Astrocyte (in vitro differentiated cells and primary cell): ENCODE results near the gene FMO1. TPM values are rescaled to one million over a fixed set of nuclear protein-coding genes. Genes with fewer than 3 reads are reported as not detected.
"Not testable (repeated sequence)": the region's sequence is repeated elsewhere in the genome, so short reads cannot be mapped to it uniquely, and the experiment has no call there.

Experiments
- DNase-seq: peaks from one replicate; pipeline ENCODE4 v3.0.0-alpha.2; 2010; ENCODE audit warnings: low read depth
- FAIRE-seq: peaks from 2 replicates; lab custom pipeline; 2011; peaks lifted over from hg19 to GRCh38; lab: Jason Lieb, UNC
- H2AFZ ChIP-seq: 2 replicates; pipeline ENCODE4 v1.6.0; 2012; ENCODE audit warnings: low read depth, low read length, inconsistent platforms
- H3K27ac ChIP-seq: 2 replicates; pipeline ENCODE4 v1.5.1; 2011; ENCODE audit warnings: low read depth, low read length, inconsistent platforms
- H3K27me3 ChIP-seq: 2 replicates; pipeline ENCODE4 v1.6.0; 2011; ENCODE audit warnings: low read length, inconsistent platforms; ENCODE audit not compliant: insufficient read depth
- H3K36me3 ChIP-seq: 2 replicates; pipeline ENCODE4 v1.5.1; 2011; ENCODE audit warnings: low read length, inconsistent platforms; ENCODE audit not compliant: insufficient read depth
- H3K4me1 ChIP-seq: 2 replicates; pipeline ENCODE4 v1.5.1; 2011; ENCODE audit warnings: low read length, inconsistent platforms; ENCODE audit not compliant: insufficient read depth
- H3K4me2 ChIP-seq: 2 replicates; pipeline ENCODE4 v1.6.0; 2012; ENCODE audit warnings: low read length, inconsistent platforms
- H3K4me3 ChIP-seq: 2 replicates; pipeline ENCODE4 v1.5.1; 2011; ENCODE audit warnings: low read depth, mild to moderate bottlenecking, low read length, inconsistent platforms; ENCODE audit not compliant: insufficient read depth
- H3K79me2 ChIP-seq: 2 replicates; pipeline ENCODE4 v1.6.0; 2012; ENCODE audit warnings: mild to moderate bottlenecking, low read length, inconsistent platforms; ENCODE audit not compliant: insufficient read depth
- H3K9ac ChIP-seq: 2 replicates; pipeline ENCODE4 v1.6.0; 2012; ENCODE audit warnings: mild to moderate bottlenecking, low read length, inconsistent platforms
- H3K9me3 ChIP-seq: 2 replicates; pipeline ENCODE4 v1.5.1; 2012; ENCODE audit warnings: low read depth, mild to moderate bottlenecking, low read length, inconsistent platforms; ENCODE audit not compliant: insufficient read depth
- H4K20me1 ChIP-seq: 2 replicates; pipeline ENCODE4 v1.6.0; 2012; ENCODE audit warnings: low read length, inconsistent platforms; ENCODE audit not compliant: insufficient read depth
- H3K27ac Mint-ChIP-seq: one replicate; pipeline ENCODE4 v1.8.0; 2021; ENCODE audit warnings: mild to moderate bottlenecking, mixed read lengths; ENCODE audit not compliant: unreplicated experiment
- H3K27me3 Mint-ChIP-seq: one replicate; pipeline ENCODE4 v1.8.0; 2021; ENCODE audit warnings: low read depth, mixed read lengths; ENCODE audit not compliant: unreplicated experiment
- H3K36me3 Mint-ChIP-seq: one replicate; pipeline ENCODE4 v1.8.0; 2021; ENCODE audit warnings: low read depth, mixed read lengths; ENCODE audit not compliant: unreplicated experiment
- H3K4me1 Mint-ChIP-seq: one replicate; pipeline ENCODE4 v1.8.0; 2021; ENCODE audit warnings: low read depth, mixed read lengths; ENCODE audit not compliant: unreplicated experiment
- H3K4me3 Mint-ChIP-seq: one replicate; pipeline ENCODE4 v1.8.0; 2021; ENCODE audit warnings: mild to moderate bottlenecking, moderate library complexity, mixed read lengths; ENCODE audit not compliant: unreplicated experiment
- H3K9me3 Mint-ChIP-seq: one replicate; pipeline ENCODE4 v1.8.0; 2021; ENCODE audit warnings: mild to moderate bottlenecking, mixed read lengths; ENCODE audit not compliant: unreplicated experiment
- EZH2 ChIP-seq: IDR thresholded peaks from 2 replicates; pipeline ENCODE4 v1.6.1; 2012; ENCODE audit warnings: mild to moderate bottlenecking, low read length, inconsistent platforms; ENCODE audit not compliant: insufficient read depth
- total RNA-seq: library from RNA; stranded (reverse); gene quantifications from 2 replicates; pipeline ENCODE4 v1.2.1, GENCODE V29; 2021
- TF ChIP-seq, protein P1 (sequence below): IDR thresholded peaks from 2 replicates; pipeline ENCODE4 v1.5.1; 2011; ENCODE audit warnings: low read depth, mild to moderate bottlenecking, inconsistent platforms, low read length, moderate library complexity; ENCODE audit not compliant: insufficient read depth

Gene FMO1
- total RNA-seq, 1 donor from 2014 or later, result not detected

DNA sequence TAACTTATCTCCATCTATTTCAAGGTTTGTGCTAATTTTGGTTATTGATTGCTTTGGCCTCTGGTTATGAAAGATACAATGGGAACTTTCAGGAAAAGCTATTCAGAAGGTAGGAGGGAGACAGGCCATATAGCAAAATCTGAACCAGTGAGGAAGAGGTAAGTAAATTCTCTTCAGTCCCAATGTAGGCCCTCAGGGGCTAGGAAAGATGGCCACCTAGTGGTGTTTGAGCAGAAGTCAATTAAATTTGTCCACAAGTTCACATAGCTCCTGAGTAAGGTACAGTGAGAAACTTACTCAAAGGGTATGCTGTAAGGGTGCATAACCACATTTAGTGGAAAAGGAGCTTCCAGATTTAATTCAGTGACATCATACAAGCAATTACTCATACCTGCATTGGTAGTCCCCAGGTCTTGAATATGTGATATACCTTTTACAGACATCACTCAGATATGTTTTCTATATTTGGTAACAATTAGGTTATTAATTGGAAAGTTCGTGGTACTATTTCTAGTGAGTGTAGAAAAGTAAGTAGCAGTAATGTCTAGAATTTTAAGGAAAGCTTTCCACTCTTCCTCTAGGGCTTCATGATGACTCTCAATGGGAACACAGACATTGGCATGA lies 21.4 kb upstream of the FMO1 start:
- peaks cover 2% of the 10 kb centered on the region for H3K27me3 Mint-ChIP-seq
- H2AFZ ChIP-seq, result no peak overlapping the region

DNA sequence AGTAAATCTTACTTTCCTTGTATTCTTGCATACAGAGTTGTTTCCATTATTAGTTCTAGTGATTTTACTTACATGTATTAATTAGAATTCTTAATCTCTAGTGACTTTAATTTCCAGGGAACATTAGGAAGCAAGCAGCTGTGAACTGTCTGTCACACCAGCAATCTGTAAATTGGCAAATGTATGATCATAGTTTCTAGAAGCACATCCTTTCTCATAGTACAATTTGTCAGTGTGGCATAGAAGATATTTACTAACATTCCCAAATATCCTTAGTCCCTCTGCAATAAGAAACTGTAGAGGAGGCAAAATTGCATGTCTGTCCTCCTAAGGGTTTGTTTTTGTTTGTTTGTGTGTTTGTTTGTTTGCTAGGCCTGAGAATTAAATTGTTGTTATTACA lies 17.0 kb upstream of the FMO1 start:
- H3K79me2 ChIP-seq, result no peaks in the 10 kb centered on the region
- no peaks in the 10 kb centered on the region for H3K9me3 ChIP-seq
- no peak for TF ChIP-seq EZH2
- H3K27me3 Mint-ChIP-seq, result peaks cover 2% of the 10 kb centered on the region
- DNase-seq (no peak), FAIRE-seq (no peak)
- no peaks in the 10 kb centered on the region for H3K36me3 Mint-ChIP-seq
- no peaks in the 10 kb centered on the region for H3K4me1 Mint-ChIP-seq
- no peaks in the 10 kb centered on the region for H4K20me1 ChIP-seq
- H2AFZ ChIP-seq, result no peak overlapping the region
- H3K9me3 Mint-ChIP-seq, result peaks cover 3% of the 10 kb centered on the region
- H3K27me3 ChIP-seq, result no peaks in the 10 kb centered on the region
- H3K27ac Mint-ChIP-seq, result no peak overlapping the region
- no peak overlapping the region for H3K9ac ChIP-seq
- no peaks in the 10 kb centered on the region for H3K4me1 ChIP-seq
- H3K27ac ChIP-seq, result no peak overlapping the region
- no peaks in the 10 kb centered on the region for H3K36me3 ChIP-seq
- H3K4me2 ChIP-seq, result no peak overlapping the region
- H3K4me3 ChIP-seq, result no peak overlapping the region
- no peak overlapping the region for H3K4me3 Mint-ChIP-seq

More for the DNA sequence above, 21.4 kb upstream of the FMO1 start:
- H3K9ac ChIP-seq, result no peak overlapping the region
- no peak overlapping the region for H3K4me2 ChIP-seq
- H3K4me3 Mint-ChIP-seq, result no peak overlapping the region
- no peak overlapping the region for H3K27ac Mint-ChIP-seq
- no peaks in the 10 kb centered on the region for H4K20me1 ChIP-seq
- H3K27me3 ChIP-seq, result no peaks in the 10 kb centered on the region
- H3K36me3 Mint-ChIP-seq, result no peaks in the 10 kb centered on the region
- peaks cover 16% of the 10 kb centered on the region for H3K4me1 Mint-ChIP-seq
- H3K4me3 ChIP-seq, result no peak overlapping the region
- H3K9me3 Mint-ChIP-seq, result no peaks in the 10 kb centered on the region
- H3K27ac ChIP-seq, result no peak overlapping the region
- FAIRE-seq, result peak; percentile 68
- no peaks in the 10 kb centered on the region for H3K36me3 ChIP-seq
- TF ChIP-seq, protein P1, sequence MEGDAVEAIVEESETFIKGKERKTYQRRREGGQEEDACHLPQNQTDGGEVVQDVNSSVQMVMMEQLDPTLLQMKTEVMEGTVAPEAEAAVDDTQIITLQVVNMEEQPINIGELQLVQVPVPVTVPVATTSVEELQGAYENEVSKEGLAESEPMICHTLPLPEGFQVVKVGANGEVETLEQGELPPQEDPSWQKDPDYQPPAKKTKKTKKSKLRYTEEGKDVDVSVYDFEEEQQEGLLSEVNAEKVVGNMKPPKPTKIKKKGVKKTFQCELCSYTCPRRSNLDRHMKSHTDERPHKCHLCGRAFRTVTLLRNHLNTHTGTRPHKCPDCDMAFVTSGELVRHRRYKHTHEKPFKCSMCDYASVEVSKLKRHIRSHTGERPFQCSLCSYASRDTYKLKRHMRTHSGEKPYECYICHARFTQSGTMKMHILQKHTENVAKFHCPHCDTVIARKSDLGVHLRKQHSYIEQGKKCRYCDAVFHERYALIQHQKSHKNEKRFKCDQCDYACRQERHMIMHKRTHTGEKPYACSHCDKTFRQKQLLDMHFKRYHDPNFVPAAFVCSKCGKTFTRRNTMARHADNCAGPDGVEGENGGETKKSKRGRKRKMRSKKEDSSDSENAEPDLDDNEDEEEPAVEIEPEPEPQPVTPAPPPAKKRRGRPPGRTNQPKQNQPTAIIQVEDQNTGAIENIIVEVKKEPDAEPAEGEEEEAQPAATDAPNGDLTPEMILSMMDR, result peak; percentile 75
- TF ChIP-seq EZH2, result no peak
- H3K4me1 ChIP-seq, result peaks cover 6% of the 10 kb centered on the region
- no peaks in the 10 kb centered on the region for H3K9me3 ChIP-seq
- no peaks in the 10 kb centered on the region for H3K79me2 ChIP-seq
- peak; percentile 57 for DNase-seq

DNA sequence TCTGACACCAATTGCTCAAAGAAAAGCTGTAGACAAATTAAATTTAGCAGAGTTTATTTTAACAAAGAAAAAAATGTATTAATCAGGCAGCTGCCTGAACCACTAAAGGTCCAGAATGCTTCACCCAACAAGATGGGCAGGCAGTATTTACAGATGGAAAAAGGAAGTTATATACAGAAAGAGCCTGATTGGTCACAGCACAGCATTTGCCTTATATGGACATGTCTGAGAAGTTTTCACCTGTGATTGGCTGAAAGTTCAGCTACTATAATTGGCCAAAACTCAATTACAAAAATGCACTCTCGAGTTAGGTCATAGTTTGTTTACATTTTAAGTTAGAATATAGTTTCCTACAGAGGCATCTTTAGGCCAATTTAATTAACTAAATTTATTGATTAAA lies 15.1 kb upstream of the FMO1 start:
- H3K4me1 ChIP-seq, result no peaks in the 10 kb centered on the region
- peaks cover 3% of the 10 kb centered on the region for H3K9me3 Mint-ChIP-seq
- no peak for DNase-seq
- no peak overlapping the region for H3K4me3 ChIP-seq
- no peaks in the 10 kb centered on the region for H3K27me3 ChIP-seq
- H2AFZ ChIP-seq, result no peak overlapping the region
- no peaks in the 10 kb centered on the region for H3K36me3 Mint-ChIP-seq
- no peak for TF ChIP-seq EZH2
- TF ChIP-seq, protein P1, result no peak
- H3K79me2 ChIP-seq, result no peaks in the 10 kb centered on the region
- H3K9me3 ChIP-seq, result no peaks in the 10 kb centered on the region
- H3K4me1 Mint-ChIP-seq, result no peaks in the 10 kb centered on the region
- no peak overlapping the region for H3K4me2 ChIP-seq
- FAIRE-seq, result no peak
- H3K27ac ChIP-seq, result no peak overlapping the region
- H4K20me1 ChIP-seq, result no peaks in the 10 kb centered on the region
- H3K36me3 ChIP-seq, result no peaks in the 10 kb centered on the region
- H3K9ac ChIP-seq, result no peak overlapping the region
- H3K27ac Mint-ChIP-seq, result no peak overlapping the region
- H3K4me3 Mint-ChIP-seq, result no peak overlapping the region
- H3K27me3 Mint-ChIP-seq, result peaks cover 2% of the 10 kb centered on the region

DNA sequence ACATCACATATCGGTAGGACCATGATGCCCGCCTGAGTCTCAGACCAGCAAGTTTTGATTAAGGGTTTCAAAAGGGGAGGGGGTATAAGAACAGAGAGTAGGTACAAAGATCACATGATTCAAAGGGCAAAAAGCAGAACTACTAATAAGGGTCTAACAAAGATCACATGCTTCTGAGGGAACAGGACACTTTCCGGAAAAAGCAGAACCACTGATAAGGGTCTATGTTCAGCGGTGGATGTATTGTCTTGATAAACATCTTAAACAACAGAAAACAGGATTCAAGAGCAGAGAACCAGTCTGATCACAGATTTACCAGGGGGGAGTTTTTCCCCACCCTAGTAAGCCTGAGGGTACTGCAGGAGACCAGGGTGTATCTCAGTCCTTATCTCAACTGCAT lies 12.1 kb upstream of the FMO1 start:
- H3K4me2 ChIP-seq, H3K4me3 Mint-ChIP-seq, H3K79me2 ChIP-seq, H3K4me1 ChIP-seq, H3K27me3 Mint-ChIP-seq, H3K36me3 ChIP-seq, H3K27ac Mint-ChIP-seq, H3K27ac ChIP-seq, H3K4me3 ChIP-seq, H3K36me3 Mint-ChIP-seq, FAIRE-seq, H2AFZ ChIP-seq, H3K9ac ChIP-seq, H3K4me1 Mint-ChIP-seq, H3K9me3 ChIP-seq, H3K27me3 ChIP-seq, DNase-seq, H4K20me1 ChIP-seq: not testable (repeated sequence)
- H3K9me3 Mint-ChIP-seq, result peaks cover 17% of the 10 kb centered on the region
